SHP77 (cell line): ENCODE measurements around the gene LCK.

Experiments used
- DNase-seq, 2 experiments: peaks; one replicate each; lab custom pipeline; 2025; lab: John Stamatoyannopoulos, UW

LCK gene

GRCh38 chr1:32250893-32251716, at the start of gene LCK:
Gene LCK, plus strand, starts transcription at chr1:32251265. Its CDS starts 23,065 bp downstream, at chr1:32274330.
- no peak for DNase-seq

GRCh38 chr1:32204943-32205361, 46.1 kb upstream of the LCK start:
- no peak for DNase-seq

- DNase-seq = peak; percentile 96 to 97
Measured at GRCh38 chr1:32205401-32206370, 45.4 kb upstream of the LCK start, which contains the start of gene IQCC. Gene IQCC, plus strand, starts transcription at chr1:32205671. Its CDS starts 11 bp downstream, at chr1:32205682.

GRCh38 chr1:32208469-32208868, 42.6 kb upstream of the LCK start:
- DNase-seq = no peak

- peak; percentile 96 to 98 for DNase-seq
Measured at GRCh38 chr1:32208891-32209328, 42.2 kb upstream of the LCK start, which contains the start of gene DCDC2B. Gene DCDC2B, plus strand, starts transcription at chr1:32209089. Its CDS starts 5 bp downstream, at chr1:32209094.

- DNase-seq = peak; percentile 75 to 82
Measured at GRCh38 chr1:32215629-32216480, 35.2 kb upstream of the LCK start.

GRCh38 chr1:32216566-32216965, 34.5 kb upstream of the LCK start:
- no peak for DNase-seq

GRCh38 chr1:32219022-32219421, 32.0 kb upstream of the LCK start:
- no peak for DNase-seq

GRCh38 chr1:32220746-32221580, 30.1 kb upstream of the LCK start:
- DNase-seq = no peak

GRCh38 chr1:32221581-32221979, 29.5 kb upstream of the LCK start:
- DNase-seq = no peak

GRCh38 chr1:32221980-32222755, 28.9 kb upstream of the LCK start, which contains the start of the genes EIF3I and TMEM234:
Gene EIF3I, plus strand, starts transcription at chr1:32222407. Its CDS starts 35 bp downstream, at chr1:32222442.
Gene TMEM234, minus strand, starts transcription at chr1:32222353. Its CDS starts 31 bp downstream, at chr1:32222322.
- peak; percentile 95 to 96 for DNase-seq

- DNase-seq = no peak
Measured at GRCh38 chr1:32223683-32224082, 27.4 kb upstream of the LCK start.

- no peak for DNase-seq
Measured at GRCh38 chr1:32224285-32224684, 26.8 kb upstream of the LCK start.

- no peak for DNase-seq
Measured at GRCh38 chr1:32228771-32229170, 22.3 kb upstream of the LCK start.

GRCh38 chr1:32231843-32232432, 19.1 kb upstream of the LCK start:
- DNase-seq = no peak

GRCh38 chr1:32232558-32233304, 18.3 kb upstream of the LCK start:
- no peak for DNase-seq

GRCh38 chr1:32234792-32235191, 16.3 kb upstream of the LCK start:
- DNase-seq = no peak

- DNase-seq = peak; percentile 28 to 51
Measured at GRCh38 chr1:32239337-32239736, 11.7 kb upstream of the LCK start.
